HCT116 (cell line): ENCODE data around the gene SLC2A5. TPM values are rescaled to one million over a fixed set of nuclear protein-coding genes. Genes with fewer than 3 reads are reported as not detected.

Source experiments
- ATAC-seq: fragments of 200-7000 bp; cut with Tn5 transposase; 2 replicates; pipeline ENCODE4 v1.9.1; 2020; ENCODE audit warnings: mild to moderate bottlenecking, moderate library complexity
- BruUV-seq: library from RNA; stranded (reverse); fragments of 400-500 nt; replicated peaks from 2 replicates; lab custom pipeline; 2021; lab: Mats Ljungman, UMichigan
- CTCF ChIA-PET: fragments of 300-600 bp; sonication (Branson Sonifier 250); formaldehyde crosslinking; loops from one replicate; lab custom pipeline; 2021; ENCODE audit warnings: antibody characterized with exemption; lab: Charles Lee
- POLR2A ChIA-PET: fragments of 300-600, 350-600 bp; sonication (Branson Sonifier 250); formaldehyde crosslinking; loops from one replicate; lab custom pipeline; 2021; ENCODE audit warnings: antibody characterized with exemption; lab: Charles Lee
- RAD21 ChIA-PET, 2 experiments: fragments of 300-600 bp; sonication (Branson Sonifier 250); formaldehyde crosslinking; loops; one replicate each; lab custom pipeline; 2023; ENCODE audit warnings: low total read pairs in 2 of 2; ENCODE audit not compliant: uncharacterized antibody in 2 of 2, unreplicated experiment in 2 of 2, low non-redundant PET in 1 of 2; lab: Charles Lee
- DNase-seq: peaks from one replicate; pipeline ENCODE4 v3.0.0-alpha.2; 2010; ENCODE audit warnings: low read depth, low spot score
- H2AFZ ChIP-seq: fragments of 200-600 bp; shearing (Covaris generic), sonication (generic); 2 replicates; pipeline ENCODE4 v1.6.1; 2017; ENCODE audit warnings: low read depth, mixed run types, mixed read lengths, antibody characterized with exemption, low read length; ENCODE audit not compliant: poor library complexity, severe bottlenecking
- H3K27ac ChIP-seq: 2 replicates; pipeline ENCODE4 v1.5.1; 2012; ENCODE audit warnings: low read depth, low read length
- H3K27me3 ChIP-seq: fragments of 200-600 bp; sonication (generic); 2 replicates; pipeline ENCODE4 v1.6.1; 2016; ENCODE audit warnings: mixed run types, low read length, mixed read lengths; ENCODE audit not compliant: insufficient read depth
- H3K36me3 ChIP-seq, 2 experiments: fragments of 200-500 bp in 1 of 2; fragments of 200-600 bp in 1 of 2; sonication (Bioruptor generic) in 1 of 2; sonication (generic) in 1 of 2; 2 replicates each; pipeline versions ENCODE4 v1.5.1 to v1.6.1; 2014 to 2016; ENCODE audit warnings: low read length in 2 of 2, inconsistent platforms in 1 of 2, mixed read lengths in 1 of 2, mixed run types in 1 of 2; ENCODE audit not compliant: insufficient read depth in 2 of 2, control insufficient read depth in 1 of 2
- H3K4me1 ChIP-seq, 2 experiments: fragments of 200-600 bp in 1 of 2; sonication (generic) in 1 of 2; 2 replicates each; pipeline versions ENCODE4 v1.5.1 to v1.6.1; 2012 to 2017; ENCODE audit warnings: low read length in 2 of 2, inconsistent platforms in 1 of 2, mild to moderate bottlenecking in 1 of 2, mixed read lengths in 1 of 2, mixed run types in 1 of 2, moderate library complexity in 1 of 2; ENCODE audit not compliant: insufficient read depth in 2 of 2, control insufficient read depth in 1 of 2
- H3K4me2 ChIP-seq: fragments of 200-600 bp; sonication (generic); 2 replicates; pipeline ENCODE4 v1.6.1; 2017; ENCODE audit warnings: mixed run types, low read length, mixed read lengths
- H3K4me3 ChIP-seq, 2 experiments: fragments of 200-600 bp in 1 of 2; sonication (generic) in 1 of 2; replicated peaks in 1 of 2; 2 replicates each; pipeline ENCODE4 v1.5.1; 2011 to 2016; ENCODE audit warnings: low read length in 2 of 2, control low read depth in 1 of 2, low read depth in 1 of 2, mild to moderate bottlenecking in 1 of 2, mixed read lengths in 1 of 2, mixed run types in 1 of 2
- H3K79me2 ChIP-seq: fragments of 200-600 bp; sonication (generic); 2 replicates; pipeline ENCODE4 v1.6.1; 2017; ENCODE audit warnings: mild to moderate bottlenecking, mixed run types, low read length, moderate library complexity, mixed read lengths; ENCODE audit not compliant: insufficient read depth
- H3K9ac ChIP-seq: fragments of 200-600 bp; sonication (generic); 2 replicates; pipeline ENCODE4 v1.6.1; 2016; ENCODE audit warnings: low read length, mixed read lengths
- H3K9me2 ChIP-seq: fragments of 200-600 bp; sonication (generic), shearing (Covaris generic); 2 replicates; pipeline ENCODE4 v1.6.1; 2017; ENCODE audit warnings: mixed run types, mild to moderate bottlenecking, moderate library complexity; ENCODE audit not compliant: insufficient read depth
- H3K9me3 ChIP-seq, 2 experiments: fragments of 200-500 bp in 1 of 2; fragments of 200-600 bp in 1 of 2; sonication (Bioruptor generic) in 1 of 2; sonication (generic) in 1 of 2; 2 replicates each; pipeline ENCODE4 v1.6.1; 2014 to 2017; ENCODE audit warnings: low read length in 2 of 2, mixed read lengths in 2 of 2, inconsistent platforms in 1 of 2, low read depth in 1 of 2, mild to moderate bottlenecking in 1 of 2, mixed run types in 1 of 2, moderate library complexity in 1 of 2; ENCODE audit not compliant: control insufficient read depth in 1 of 2, insufficient read depth in 1 of 2
- H4K20me1 ChIP-seq: fragments of 200-600 bp; sonication (generic), shearing (Covaris generic); 2 replicates; pipeline ENCODE4 v1.6.1; 2017; ENCODE audit warnings: mixed run types, mild to moderate bottlenecking, moderate library complexity; ENCODE audit not compliant: insufficient read depth
- ATF3 ChIP-seq: IDR thresholded peaks from 2 replicates; pipeline ENCODE4 v1.6.1; 2012
- EGR1 ChIP-seq: IDR thresholded peaks from 2 replicates; pipeline ENCODE4 v1.6.1; 2012; ENCODE audit warnings: low read depth
- ELF1 ChIP-seq: IDR thresholded peaks from 2 replicates; pipeline ENCODE4 v1.6.1; 2012; ENCODE audit warnings: low read depth, borderline replicate concordance
- EZH2 ChIP-seq: fragments of 200-600 bp; sonication (generic); IDR thresholded peaks from 2 replicates; pipeline ENCODE4 v1.6.1; 2017; ENCODE audit warnings: antibody characterized with exemption, mixed run types
- REST ChIP-seq: IDR thresholded peaks from 2 replicates; pipeline ENCODE4 v1.6.1; 2012; ENCODE audit warnings: low read depth
- SP1 ChIP-seq: IDR thresholded peaks from 2 replicates; pipeline ENCODE4 v1.6.1; 2012; ENCODE audit warnings: low read depth
- YY1 ChIP-seq: IDR thresholded peaks from 2 replicates; pipeline ENCODE4 v1.6.1; 2011; ENCODE audit warnings: low read length, low read depth, moderate library complexity, mild to moderate bottlenecking; ENCODE audit not compliant: insufficient replicate concordance; ENCODE audit errors: extremely low read depth
- ZFX ChIP-seq: fragments of 450-650 bp; IDR thresholded peaks from 2 replicates; pipeline ENCODE4 v1.6.1; 2017
- ZNF274 ChIP-seq: fragments of 200-500 bp; sonication (Bioruptor generic); IDR thresholded peaks from 2 replicates; pipeline ENCODE4 v1.6.1; 2014; ENCODE audit warnings: mild to moderate bottlenecking, low read depth, low read length, inconsistent platforms
- intact Hi-C: fragments of 100-400 bp; cut with micrococcal nuclease; formaldehyde crosslinking; loops from 2 replicates; pipeline ENCODE4 v1.10.0; 2022
- total RNA-seq: library from RNA; stranded (reverse); gene quantifications from one replicate; pipeline ENCODE4 v1.2.1, GENCODE V29; 2021; ENCODE audit not compliant: unreplicated experiment

The SLC2A5 gene
- total RNA-seq, 1 experiment from 2014 or later: not detected

GRCh38 chr1:9115351-9116205, 46.1 kb upstream of the SLC2A5 start:
- no peak for ATAC-seq
- H3K9ac ChIP-seq: no peak overlapping the region
- H4K20me1 ChIP-seq: no peaks in the 10 kb centered on the region
- no peak overlapping the region for H3K27ac ChIP-seq
- H3K4me2 ChIP-seq: no peak overlapping the region
- H3K4me1 ChIP-seq: peaks cover 0 to 2% of the 10 kb centered on the region in 2 experiments; a peak in 2 of 4 replicates
- no peak overlapping the region for H2AFZ ChIP-seq
- no peak for DNase-seq
- H3K36me3 ChIP-seq: no peaks in the 10 kb centered on the region
- no TSS peak for BruUV-seq
- H3K9me3 ChIP-seq: no peaks in the 10 kb centered on the region
- intact Hi-C loops: no loop called here
- H3K9me2 ChIP-seq: no peaks in the 10 kb centered on the region
- CTCF ChIA-PET: interaction anchor here (1.3 kb wide), 2 partner anchors 14 to 81 kb away, joined by 3 to 4 read pairs; no protein-coding TSS in a partner anchor
- no peak for TF ChIP-seq ZFX
- TF ChIP-seq REST: no peak
- TF ChIP-seq EZH2: no peak
- TF ChIP-seq ZNF274: no peak
- no peak for TF ChIP-seq EGR1
- TF ChIP-seq ATF3: no peak
- no peak for TF ChIP-seq ELF1
- no peak for TF ChIP-seq YY1
- no peak for TF ChIP-seq SP1
- H3K27me3 ChIP-seq: no peaks in the 10 kb centered on the region
- no peak overlapping the region for H3K4me3 ChIP-seq
- RAD21 ChIA-PET: no interaction called here
- H3K79me2 ChIP-seq: no peaks in the 10 kb centered on the region; the same call in 1 of the 2 replicates
- POLR2A ChIA-PET: interaction anchor here (0.7 kb wide), 1 partner anchor 12 kb away, joined by 3 read pairs; no protein-coding TSS in a partner anchor
